Lung microvascular endothelial cell (primary cell): ENCODE results near the gene NDUFV2. TPM values are rescaled to one million over a fixed set of nuclear protein-coding genes. Genes with fewer than 3 reads are reported as not detected.

ENCODE experiments used
- total RNA-seq: library from RNA; depleted of rRNA; stranded (reverse); fragments of >200 nt; gene quantifications from 2 replicates; pipeline ENCODE4 v1.2.1, GENCODE V29; 2014

The NDUFV2 gene
- total RNA-seq, 1 donor from 2014 or later: 78.6 TPM

Other genes with a start within 250 kb of the NDUFV2 start
- gene ANKRD12, start 34.1 kb downstream of the NDUFV2 start, total RNA-seq: 11.1 and 35.5 TPM in 2 replicates
- gene TWSG1, start 232.1 kb downstream of the NDUFV2 start, total RNA-seq: 35.9 and 41.4 TPM in 2 replicates